LNCaP clone FGC (cell line): ENCODE results near the gene EDA.

Experiments
- DNase-seq: peaks from one replicate; pipeline ENCODE4 v3.0.0-alpha.2; 2011; ENCODE audit warnings: low read depth
- H3K4me3 ChIP-seq: 2 replicates; pipeline ENCODE4 v1.5.1; 2011; ENCODE audit warnings: mild to moderate bottlenecking, low read depth, low read length, control low read depth
- TF ChIP-seq, protein P1 (sequence below): IDR thresholded peaks from 2 replicates; pipeline ENCODE4 v1.5.1; 2012; ENCODE audit warnings: mild to moderate bottlenecking; ENCODE audit not compliant: control insufficient read depth, insufficient read depth; ENCODE audit errors: extremely low read depth

Gene EDA

DNA sequence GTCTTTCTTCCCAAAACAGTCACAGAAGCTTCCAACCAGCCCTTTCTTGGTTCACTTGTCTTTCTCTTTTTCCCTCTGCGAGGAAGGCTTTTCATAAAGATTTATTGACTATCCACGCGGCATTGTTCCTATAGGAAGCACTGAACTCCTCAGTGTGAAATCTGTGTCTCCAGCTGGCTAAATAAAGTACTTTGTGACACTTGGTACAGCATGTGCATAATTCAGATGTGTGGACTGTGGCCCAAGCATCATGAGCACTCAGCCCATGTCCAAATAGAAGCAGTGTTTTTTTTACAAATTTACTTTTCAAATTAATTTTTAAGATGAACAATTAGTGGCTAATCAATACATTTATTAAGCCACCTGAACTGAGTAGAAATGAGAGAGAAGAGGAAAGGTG is 146.4 kb downstream of the EDA start:
- H3K4me3 ChIP-seq: no peak overlapping the region
- TF ChIP-seq, protein P1, sequence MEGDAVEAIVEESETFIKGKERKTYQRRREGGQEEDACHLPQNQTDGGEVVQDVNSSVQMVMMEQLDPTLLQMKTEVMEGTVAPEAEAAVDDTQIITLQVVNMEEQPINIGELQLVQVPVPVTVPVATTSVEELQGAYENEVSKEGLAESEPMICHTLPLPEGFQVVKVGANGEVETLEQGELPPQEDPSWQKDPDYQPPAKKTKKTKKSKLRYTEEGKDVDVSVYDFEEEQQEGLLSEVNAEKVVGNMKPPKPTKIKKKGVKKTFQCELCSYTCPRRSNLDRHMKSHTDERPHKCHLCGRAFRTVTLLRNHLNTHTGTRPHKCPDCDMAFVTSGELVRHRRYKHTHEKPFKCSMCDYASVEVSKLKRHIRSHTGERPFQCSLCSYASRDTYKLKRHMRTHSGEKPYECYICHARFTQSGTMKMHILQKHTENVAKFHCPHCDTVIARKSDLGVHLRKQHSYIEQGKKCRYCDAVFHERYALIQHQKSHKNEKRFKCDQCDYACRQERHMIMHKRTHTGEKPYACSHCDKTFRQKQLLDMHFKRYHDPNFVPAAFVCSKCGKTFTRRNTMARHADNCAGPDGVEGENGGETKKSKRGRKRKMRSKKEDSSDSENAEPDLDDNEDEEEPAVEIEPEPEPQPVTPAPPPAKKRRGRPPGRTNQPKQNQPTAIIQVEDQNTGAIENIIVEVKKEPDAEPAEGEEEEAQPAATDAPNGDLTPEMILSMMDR: no peak
- DNase-seq: no peak

DNA sequence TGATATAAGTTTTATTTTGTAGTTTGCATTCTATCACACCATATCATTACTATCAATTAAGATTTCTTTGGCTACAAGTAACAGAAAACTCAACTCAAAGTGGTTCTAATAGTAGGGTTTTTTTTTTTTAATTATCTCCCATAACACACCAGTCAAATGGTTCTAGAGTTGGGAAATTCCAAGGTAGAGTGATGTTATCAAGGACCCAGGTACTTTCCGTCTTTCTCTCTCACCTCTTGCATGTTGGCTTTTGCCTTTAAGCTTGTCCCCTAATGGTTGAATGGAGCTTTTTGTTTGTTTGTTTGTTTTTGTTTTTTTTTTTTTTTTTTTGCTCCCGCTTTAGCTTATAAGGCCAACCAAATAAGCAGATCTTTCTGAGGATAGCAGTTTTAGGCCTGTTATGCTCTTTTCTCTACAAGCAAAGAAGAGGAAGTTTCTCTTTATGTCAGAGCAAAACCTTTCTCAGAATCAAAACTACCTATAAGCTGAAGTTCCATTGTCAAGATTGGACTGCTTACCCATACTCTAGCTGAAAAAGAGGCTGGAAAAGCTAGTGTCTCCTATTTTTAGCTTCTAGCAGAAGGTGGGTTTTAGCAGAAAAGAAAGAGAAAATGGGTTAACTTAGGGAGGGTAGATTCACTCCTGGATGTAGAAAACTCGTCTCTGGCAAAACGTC is 177.5 kb downstream of the EDA start:
- TF ChIP-seq, protein P1: no peak
- no peak for DNase-seq
- H3K4me3 ChIP-seq: no peak overlapping the region

DNA sequence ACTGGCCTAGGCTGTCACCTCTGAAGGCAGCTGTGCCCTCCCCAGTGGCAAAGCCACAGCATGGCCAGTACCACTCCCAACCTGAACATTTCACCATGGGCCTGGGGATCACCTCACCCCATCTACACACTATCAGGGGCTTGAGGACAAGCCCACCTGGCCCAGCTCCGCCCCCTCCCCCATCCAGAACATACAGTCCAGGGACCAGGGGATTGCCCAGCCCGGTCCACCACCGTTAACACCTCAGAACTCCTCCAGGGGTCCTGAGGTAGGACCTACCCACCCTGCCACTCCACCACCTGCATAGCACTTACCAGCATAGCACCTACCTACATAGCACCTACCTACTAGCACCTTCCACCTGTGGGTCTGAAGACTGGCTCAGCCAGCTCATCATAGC is 179.8 kb downstream of the EDA start:
- DNase-seq: no peak
- TF ChIP-seq, protein P1: no peak
- H3K4me3 ChIP-seq: no peak overlapping the region

DNA sequence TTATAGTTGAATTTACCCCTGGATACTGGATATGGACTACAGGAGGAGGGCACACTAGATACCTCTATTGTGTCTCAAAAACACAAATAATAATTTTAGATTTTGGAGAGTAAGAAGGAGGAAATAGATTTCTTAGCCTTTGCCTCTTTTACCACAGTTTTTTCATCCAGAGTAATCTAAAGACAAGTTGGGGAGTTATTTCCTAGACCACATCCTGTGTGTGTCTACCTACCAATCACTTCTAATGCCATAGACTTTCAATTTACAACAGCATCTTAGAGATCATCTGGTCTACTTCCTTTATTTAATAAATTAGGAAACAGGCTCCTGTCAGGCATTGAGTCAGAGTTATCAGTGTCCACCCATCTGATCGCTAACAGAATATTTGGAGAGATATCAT is 191.5 kb downstream of the EDA start:
- no peak overlapping the region for H3K4me3 ChIP-seq
- no peak for DNase-seq
- TF ChIP-seq, protein P1: no peak

DNA sequence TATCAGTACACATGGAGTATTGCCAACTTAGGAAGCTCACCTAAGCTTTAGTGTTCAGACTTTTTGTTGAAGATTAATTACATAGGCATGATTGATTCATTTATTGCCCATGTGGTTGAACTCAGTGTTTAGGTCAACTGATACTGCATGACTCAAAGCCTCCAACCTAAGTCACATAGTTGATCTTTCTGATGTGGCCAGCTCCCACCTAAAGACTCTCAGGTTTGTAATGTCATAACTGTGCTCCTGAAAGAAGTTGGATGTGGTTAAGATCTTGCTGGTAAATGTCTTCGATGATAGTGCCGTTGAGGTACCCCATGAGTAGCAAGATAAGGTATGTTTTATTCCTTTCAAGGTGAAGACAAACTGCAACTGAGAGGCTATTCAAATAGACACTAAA is 192.5 kb downstream of the EDA start:
- H3K4me3 ChIP-seq: no peak overlapping the region
- no peak for DNase-seq
- TF ChIP-seq, protein P1: no peak

DNA sequence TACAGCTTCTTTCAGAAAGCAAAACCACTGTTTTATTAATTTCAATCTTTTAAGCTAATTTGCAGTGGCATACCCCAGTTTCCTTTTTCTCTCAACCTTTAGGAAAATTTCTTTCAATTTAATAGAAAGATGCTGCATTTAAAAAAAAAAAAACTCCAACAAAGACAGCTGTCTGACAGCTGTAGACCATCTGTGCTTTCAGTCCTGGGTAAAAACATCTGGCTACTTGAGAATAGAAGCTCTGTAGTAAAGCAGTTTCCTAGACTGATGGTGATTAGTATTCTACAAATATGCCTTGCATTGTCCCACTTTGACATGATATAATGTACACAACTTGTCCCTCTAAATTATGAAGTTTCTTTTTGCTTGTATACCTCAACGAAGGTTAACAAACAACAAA is 197.8 kb downstream of the EDA start:
- no peak for DNase-seq
- no peak overlapping the region for H3K4me3 ChIP-seq
- TF ChIP-seq, protein P1: no peak

DNA sequence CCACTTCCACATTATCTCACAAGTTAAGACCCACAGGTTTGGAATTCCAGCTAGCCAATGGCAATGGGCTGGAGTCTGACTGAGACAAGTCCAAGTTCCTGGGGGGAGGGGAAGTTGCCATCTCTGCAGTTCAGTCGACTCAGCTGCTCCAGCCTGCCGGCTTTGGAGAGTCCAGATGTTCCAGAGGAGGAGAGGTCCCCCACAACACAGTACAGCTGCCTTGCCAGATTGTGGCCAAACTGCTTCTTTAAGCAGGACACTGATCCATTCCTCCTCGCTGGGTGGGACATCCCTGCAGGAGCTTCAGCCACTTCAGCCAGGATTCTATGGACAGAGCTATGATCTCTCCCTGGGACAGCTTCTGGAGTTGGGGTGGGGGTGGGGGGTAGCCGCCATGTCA is 199.2 kb downstream of the EDA start:
- no peak for DNase-seq
- TF ChIP-seq, protein P1: no peak
- H3K4me3 ChIP-seq: no peak overlapping the region
